HepG2 (cell line): ENCODE data around the gene AQP6. TPM values are rescaled to one million over a fixed set of nuclear protein-coding genes. Genes with fewer than 3 reads are reported as not detected.

Experiments
- ATAC-seq: fragments of 200-7000 bp; cut with Tn5 transposase; 3 replicates; pipeline ENCODE4 v1.9.1; 2020; ENCODE audit warnings: mild to moderate bottlenecking, moderate library complexity
- BruUV-seq: library from RNA; stranded (reverse); fragments of 400-500 nt; replicated peaks from 2 replicates; lab custom pipeline; 2021; lab: Mats Ljungman, UMichigan
- CTCF ChIA-PET: fragments of 300-600 bp; formaldehyde crosslinking; extraction: SDS; loops from one replicate; lab custom pipeline; 2021; ENCODE audit warnings: low total read pairs, inconsistent platforms, low intra/inter-chr PET ratio; lab: Yijun Ruan, JAX
- POLR2A ChIA-PET: fragments of 350-600 bp; sonication (Branson Sonifier 250); formaldehyde crosslinking; loops from one replicate; lab custom pipeline; 2020; ENCODE audit warnings: antibody characterized with exemption, inconsistent platforms; lab: Yijun Ruan, JAX
- DNase-seq: peaks from one replicate; pipeline ENCODE4 v3.0.0-alpha.2; 2015; ENCODE audit warnings: low spot score
- FAIRE-seq: peaks from 3 replicates; lab custom pipeline; 2011; peaks lifted over from hg19 to GRCh38; lab: Jason Lieb, UNC
- H2AFZ ChIP-seq: one replicate; pipeline ENCODE4 v1.6.1; 2011; ENCODE audit warnings: low read length, inconsistent platforms
- H3K27ac ChIP-seq: fragments of 300-600 bp; 3 replicates; pipeline ENCODE4 v1.8.0; 2011; ENCODE audit warnings: mixed run types, mild to moderate bottlenecking, mixed read lengths, low read length, inconsistent platforms; ENCODE audit not compliant: insufficient read depth; ENCODE audit errors: extremely low read length
- H3K27me3 ChIP-seq, 2 experiments: fragments of 200-600 bp in 1 of 2; 2 replicates in 1 of 2; 3 replicates in 1 of 2; pipeline versions ENCODE4 v1.6.0 to v1.8.0; 2011; ENCODE audit warnings: low read length in 2 of 2, mild to moderate bottlenecking in 2 of 2, moderate library complexity in 2 of 2, inconsistent platforms in 1 of 2; ENCODE audit not compliant: insufficient read depth in 2 of 2, control insufficient read depth in 1 of 2
- H3K36me3 ChIP-seq, 2 experiments: fragments of 200-600 bp in 1 of 2; replicated peaks in 1 of 2; 2 replicates in 1 of 2; 3 replicates in 1 of 2; pipeline versions ENCODE4 v1.5.1 to v1.8.0; 2011; ENCODE audit warnings: low read length in 2 of 2, inconsistent platforms in 1 of 2; ENCODE audit not compliant: insufficient read depth in 2 of 2, control insufficient read depth in 1 of 2
- H3K4me1 ChIP-seq: 2 replicates; pipeline ENCODE4 v1.5.1; 2012; ENCODE audit warnings: low read length, inconsistent platforms; ENCODE audit not compliant: insufficient read depth
- H3K4me2 ChIP-seq: 2 replicates; pipeline ENCODE4 v1.6.0; 2011; ENCODE audit warnings: low read depth, low read length, inconsistent platforms
- H3K4me3 ChIP-seq, 3 experiments: fragments of 200-600 bp in 1 of 3; sonication (generic), shearing (Covaris generic) in 1 of 3; replicated peaks in 1 of 3; 2 replicates each; pipeline ENCODE4 v1.5.1; 2011 to 2016; ENCODE audit warnings: low read length in 3 of 3, inconsistent platforms in 2 of 3, low read depth in 2 of 3, mild to moderate bottlenecking in 2 of 3, control low read depth in 1 of 3, mixed read lengths in 1 of 3; ENCODE audit not compliant: insufficient read depth in 1 of 3
- H3K79me2 ChIP-seq: one replicate; pipeline ENCODE4 v1.6.1; 2011; ENCODE audit warnings: low read length, inconsistent platforms; ENCODE audit not compliant: insufficient read depth
- H3K9ac ChIP-seq: 2 replicates; pipeline ENCODE4 v1.6.0; 2011; ENCODE audit warnings: mild to moderate bottlenecking, low read depth, low read length, inconsistent platforms; ENCODE audit not compliant: insufficient read depth
- H3K9me3 ChIP-seq: 2 replicates; pipeline ENCODE4 v1.5.1; 2012; ENCODE audit warnings: mild to moderate bottlenecking, low read length
- H4K20me1 ChIP-seq: 2 replicates; pipeline ENCODE4 v1.6.0; 2011; ENCODE audit warnings: inconsistent platforms, mild to moderate bottlenecking, low read length, moderate library complexity; ENCODE audit not compliant: insufficient read depth
- ATF7-NPFF ChIP-seq: sonication (generic); formaldehyde crosslinking; IDR thresholded peaks from 2 replicates; pipeline ENCODE4 v1.8.1; 2023; ENCODE audit warnings: mild to moderate bottlenecking, low read depth, missing genetic modification reagents, moderate library complexity
- CEBPB ChIP-seq: IDR thresholded peaks from 2 replicates; pipeline ENCODE4 v1.6.1; 2011; ENCODE audit warnings: low read depth, low read length, improper control_type of control experiment, borderline replicate concordance
- FOXA3 ChIP-seq: IDR thresholded peaks from 2 replicates; pipeline ENCODE4 v1.6.1; 2016; ENCODE audit warnings: missing genetic modification reagents, missing compliant biosample characterization
- NAIF1 ChIP-seq: sonication (generic); formaldehyde crosslinking; IDR thresholded peaks from 2 replicates; pipeline ENCODE4 v1.5.0; 2020; ENCODE audit warnings: mild to moderate bottlenecking, missing genetic modification reagents, borderline replicate concordance
- NR2F2 ChIP-seq: IDR thresholded peaks from 2 replicates; pipeline ENCODE4 v1.6.1; 2012; ENCODE audit warnings: low read depth, inconsistent platforms, borderline replicate concordance
- ZBTB14 ChIP-seq: sonication (generic); formaldehyde crosslinking; IDR thresholded peaks from 2 replicates; pipeline ENCODE4 v1.4.0; 2020; ENCODE audit warnings: missing genetic modification reagents
- ZBTB33 ChIP-seq: sonication (generic); formaldehyde crosslinking; IDR thresholded peaks from 2 replicates; pipeline ENCODE4 v1.4.0; 2020; ENCODE audit warnings: missing genetic modification reagents
- ZFP91 ChIP-seq: sonication (generic); formaldehyde crosslinking; IDR thresholded peaks from 2 replicates; pipeline ENCODE4 v1.9.0; 2022; ENCODE audit warnings: missing genetic modification reagents, mild to moderate bottlenecking, borderline replicate concordance
- ZNF333 ChIP-seq: sonication (generic); formaldehyde crosslinking; IDR thresholded peaks from 2 replicates; pipeline ENCODE4 v1.4.0; 2020; ENCODE audit warnings: mild to moderate bottlenecking, missing genetic modification reagents, borderline replicate concordance
- WGBS: methylation state at CpG from one replicate; pipeline ENCODE4 v1.1.6; 2017; ENCODE audit warnings: low lambda C conversion rate; 5-methylcytosine and 5-hydroxymethylcytosine counted together
- in situ Hi-C: cut with HindIII; loops from 2 replicates; pipeline ENCODE4 v1.10.0; 2017; ENCODE audit warnings: low pct_unique_long_range_greater_than_20kb; ENCODE audit not compliant: extremely low pct_ligation_motif_present
- intact Hi-C: fragments of 100-400 bp; cut with micrococcal nuclease; formaldehyde crosslinking; loops from one replicate; pipeline ENCODE4 v1.10.0; 2022; ENCODE audit not compliant: unreplicated experiment
- polyA plus RNA-seq, 8 experiments: library from polyadenylated mRNA; depleted of rRNA in 3 of 8; stranded (reverse) in 7 of 8; unstranded in 1 of 8; fragments of >200 nt; fragmentation: Illumina TruSeq in 4 of 8; extraction: Trizol in 4 of 8; gene quantifications; 2 replicates each; pipeline versions ENCODE4 v1.2.1 to v1.2.3, GENCODE V29; 2011 to 2016; ENCODE audit warnings: low read depth in 4 of 8, missing spikeins in 1 of 8, mixed read lengths in 1 of 8; ENCODE audit not compliant: insufficient read depth in 1 of 8
- total RNA-seq, 5 experiments: library from RNA; depleted of rRNA; stranded (reverse); fragments of >200 nt; fragmentation: Illumina TruSeq; extraction: Trizol; gene quantifications; 2 replicates each; pipeline ENCODE4 v1.2.3, GENCODE V29; 2016; ENCODE audit warnings: low read depth in 1 of 5
- TF ChIP-seq, protein P1 (sequence below): sonication (generic); formaldehyde crosslinking; IDR thresholded peaks from 2 replicates; pipeline ENCODE4 v1.4.0; 2020; ENCODE audit warnings: mild to moderate bottlenecking, missing genetic modification reagents

AQP6 gene
- total and polyA plus RNA-seq, 2 of the 13 experiments (the other 11 are each of a cell fraction or from before 2014, with no cell fraction given), result 0.32 to 1.3 TPM

GRCh38 chr12:50017641-50018040 lies 44.9 kb downstream of the AQP6 start:
- H4K20me1 ChIP-seq, result no peaks in the 10 kb centered on the region
- no peaks in the 10 kb centered on the region for H3K9me3 ChIP-seq
- POLR2A ChIA-PET, result no interaction called here
- H3K27me3 ChIP-seq, result no peaks in the 10 kb centered on the region
- H3K9ac ChIP-seq, result no peak overlapping the region
- peak overlapping the region; percentile 21 for H3K27ac ChIP-seq
- no peak overlapping the region for H3K4me3 ChIP-seq
- in situ Hi-C loops (no loop called here), intact Hi-C loops (no loop called here)
- H3K4me2 ChIP-seq, result no peak overlapping the region
- FAIRE-seq, result no peak
- peaks cover 47% of the 10 kb centered on the region for H3K4me1 ChIP-seq
- DNase-seq, result no peak
- no peak overlapping the region for H2AFZ ChIP-seq
- CTCF ChIA-PET, result no interaction called here
- peaks cover 60% of the 10 kb centered on the region for H3K79me2 ChIP-seq
- no peak for ATAC-seq
- BruUV-seq, result no TSS peak
- peaks cover 7 to 19% of the 10 kb centered on the region in 2 experiments; a peak in 4 of 5 replicates for H3K36me3 ChIP-seq
- WGBS, result 85% methylated on average over 6 of the region's 6 CpGs
- TF ChIP-seq FOXA3 (CRISPR knock-in tag) (0 out of 2 replicates have a peak, but pooled peaks have one; percentile 22), ZNF333 (CRISPR knock-in tag) (no peak), CEBPB (0 out of 2 replicates have a peak, but pooled peaks have one; percentile 9), ZBTB33 (CRISPR knock-in tag) (peak; percentile 59; the same call in 1 of the 2 replicates), NR2F2 (no peak)

DNA sequence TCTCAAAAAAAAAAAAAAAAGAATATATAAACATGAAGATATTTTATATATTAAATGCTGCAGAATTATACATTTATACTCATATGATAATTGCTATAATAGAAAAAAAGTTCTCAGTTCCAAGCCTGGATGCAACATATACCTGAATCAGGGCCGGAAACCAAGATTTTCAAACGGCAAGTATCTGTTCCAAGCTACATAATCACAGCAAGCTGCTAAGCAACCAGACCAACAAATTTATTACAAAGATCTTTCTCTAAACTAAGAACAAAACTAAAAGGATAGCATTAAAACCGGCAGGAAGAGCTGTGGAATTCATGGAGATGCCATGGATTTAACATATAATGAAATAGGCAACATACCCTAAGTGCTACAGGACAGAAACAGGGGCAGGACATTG lies 45.4 kb downstream of the AQP6 start:
- intact Hi-C loops, result no loop called here
- no peaks in the 10 kb centered on the region for H4K20me1 ChIP-seq
- H3K9ac ChIP-seq, result no peak overlapping the region
- no peak overlapping the region for H2AFZ ChIP-seq
- H3K4me1 ChIP-seq, result peaks cover 52% of the 10 kb centered on the region
- WGBS, result 83% methylated on average over 3 of the region's 3 CpGs
- no peak overlapping the region for H3K4me2 ChIP-seq
- no peaks in the 10 kb centered on the region for H3K27me3 ChIP-seq
- ATAC-seq, result no peak
- BruUV-seq, result no TSS peak
- no peaks in the 10 kb centered on the region for H3K9me3 ChIP-seq
- H3K27ac ChIP-seq, result peak overlapping the region; percentile 21
- H3K79me2 ChIP-seq, result peaks cover 65% of the 10 kb centered on the region
- peaks cover 7 to 19% of the 10 kb centered on the region in 2 experiments; a peak in 4 of 5 replicates for H3K36me3 ChIP-seq
- FAIRE-seq, result no peak
- ChIA-PET CTCF (no interaction called here), POLR2A (no interaction called here)
- in situ Hi-C loops, result no loop called here
- H3K4me3 ChIP-seq, result no peak overlapping the region
- no peak for DNase-seq
- TF ChIP-seq ZFP91 (CRISPR knock-in tag) (no peak), NAIF1 (no peak), ZBTB14 (no peak), ATF7-NPFF (CRISPR knock-in tag) (no peak)
- TF ChIP-seq, protein P1, sequence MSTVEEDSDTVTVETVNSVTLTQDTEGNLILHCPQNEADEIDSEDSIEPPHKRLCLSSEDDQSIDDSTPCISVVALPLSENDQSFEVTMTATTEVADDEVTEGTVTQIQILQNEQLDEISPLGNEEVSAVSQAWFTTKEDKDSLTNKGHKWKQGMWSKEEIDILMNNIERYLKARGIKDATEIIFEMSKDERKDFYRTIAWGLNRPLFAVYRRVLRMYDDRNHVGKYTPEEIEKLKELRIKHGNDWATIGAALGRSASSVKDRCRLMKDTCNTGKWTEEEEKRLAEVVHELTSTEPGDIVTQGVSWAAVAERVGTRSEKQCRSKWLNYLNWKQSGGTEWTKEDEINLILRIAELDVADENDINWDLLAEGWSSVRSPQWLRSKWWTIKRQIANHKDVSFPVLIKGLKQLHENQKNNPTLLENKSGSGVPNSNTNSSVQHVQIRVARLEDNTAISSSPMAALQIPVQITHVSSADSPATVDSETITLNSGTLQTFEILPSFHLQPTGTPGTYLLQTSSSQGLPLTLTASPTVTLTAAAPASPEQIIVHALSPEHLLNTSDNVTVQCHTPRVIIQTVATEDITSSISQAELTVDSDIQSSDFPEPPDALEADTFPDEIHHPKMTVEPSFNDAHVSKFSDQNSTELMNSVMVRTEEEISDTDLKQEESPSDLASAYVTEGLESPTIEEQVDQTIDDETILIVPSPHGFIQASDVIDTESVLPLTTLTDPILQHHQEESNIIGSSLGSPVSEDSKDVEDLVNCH (CRISPR knock-in tag), result no peak
